OCI-LY1 (cell line): Measurements from ENCODE around the gene FRS3.

Experiments used
- H2AFZ ChIP-seq: fragments of 200-600 bp; sonication (generic), shearing (Covaris generic); 2 replicates; pipeline ENCODE4 v1.6.0; 2014; ENCODE audit warnings: antibody characterized with exemption, mild to moderate bottlenecking, low read length
- H3F3A ChIP-seq: fragments of 200-600 bp; sonication (generic), shearing (Covaris generic); 2 replicates; pipeline ENCODE4 v1.6.0; 2014; ENCODE audit warnings: mild to moderate bottlenecking, antibody characterized with exemption, low read length, moderate library complexity; ENCODE audit not compliant: insufficient read depth
- H3K27ac ChIP-seq: fragments of 200-600 bp; sonication (generic); 2 replicates; pipeline ENCODE4 v1.5.1; 2014; ENCODE audit warnings: low read length, mixed run types, mild to moderate bottlenecking, low read depth; ENCODE audit not compliant: poor library complexity, severe bottlenecking
- H3K27me3 ChIP-seq: fragments of 200-600 bp; sonication (generic); 2 replicates; pipeline ENCODE4 v1.6.0; 2014; ENCODE audit warnings: antibody characterized with exemption, mild to moderate bottlenecking, low read length, moderate library complexity; ENCODE audit not compliant: insufficient read depth
- H3K36me3 ChIP-seq: fragments of 200-600 bp; sonication (generic); 2 replicates; pipeline ENCODE4 v1.6.1; 2014; ENCODE audit warnings: mild to moderate bottlenecking, antibody characterized with exemption, low read length, moderate library complexity, mixed read lengths; ENCODE audit not compliant: insufficient read depth
- H3K4me1 ChIP-seq: fragments of 200-600 bp; sonication (generic); 2 replicates; pipeline ENCODE4 v1.5.1; 2014; ENCODE audit warnings: mild to moderate bottlenecking, low read length, moderate library complexity; ENCODE audit not compliant: insufficient read depth, severe bottlenecking
- H3K4me2 ChIP-seq: fragments of 200-600 bp; sonication (generic), shearing (Covaris generic); 2 replicates; pipeline ENCODE4 v1.6.1; 2014; ENCODE audit warnings: low read length
- H3K4me3 ChIP-seq: fragments of 200-600 bp; sonication (generic); 2 replicates; pipeline ENCODE4 v1.5.1; 2014; ENCODE audit warnings: low read length, low read depth, mild to moderate bottlenecking, mixed read lengths; ENCODE audit not compliant: poor library complexity, severe bottlenecking
- H3K79me2 ChIP-seq: fragments of 200-600 bp; shearing (Covaris generic); 2 replicates; pipeline ENCODE4 v1.6.1; 2016; ENCODE audit warnings: mixed run types, low read length, mixed read lengths; ENCODE audit not compliant: insufficient read depth
- H3K9ac ChIP-seq: fragments of 200-600 bp; sonication (generic), shearing (Covaris generic); 2 replicates; pipeline ENCODE4 v1.6.1; 2014; ENCODE audit warnings: mild to moderate bottlenecking, low read length, mixed read lengths
- H3K9me2 ChIP-seq: fragments of 200-600 bp; sonication (generic), shearing (Covaris generic); 2 replicates; pipeline ENCODE4 v1.6.1; 2014; ENCODE audit warnings: low read depth, mild to moderate bottlenecking, low read length, mixed read lengths
- H3K9me3 ChIP-seq: fragments of 200-600 bp; shearing (Covaris generic); 2 replicates; pipeline ENCODE4 v1.6.1; 2014; ENCODE audit warnings: low read length, mixed read lengths
- H4K20me1 ChIP-seq: fragments of 200-600 bp; sonication (generic), shearing (Covaris generic); 2 replicates; pipeline ENCODE4 v1.6.0; 2016; ENCODE audit warnings: mild to moderate bottlenecking, low read length; ENCODE audit not compliant: insufficient read depth
- EZH2 ChIP-seq: fragments of 200-600 bp; sonication (generic), shearing (Covaris generic); IDR thresholded peaks from 2 replicates; pipeline ENCODE4 v1.8.0; 2017; ENCODE audit warnings: borderline replicate concordance, mixed run types, mild to moderate bottlenecking, antibody characterized with exemption, low read length, moderate library complexity, mixed read lengths
- TF ChIP-seq, protein P1 (sequence below): fragments of 200-600 bp; sonication (generic), shearing (Covaris generic); IDR thresholded peaks from 2 replicates; pipeline ENCODE4 v1.5.1; 2017; ENCODE audit warnings: mild to moderate bottlenecking, antibody characterized with exemption, low read length, moderate library complexity, mixed read lengths

The FRS3 gene

GRCh38 chr6:41823178-41823577, 43.5 kb upstream of the FRS3 start:
- Histone ChIP-seq H3K4me1 (no peaks in the 10 kb centered on the region), H3K4me2 (no peak overlapping the region)

DNA sequence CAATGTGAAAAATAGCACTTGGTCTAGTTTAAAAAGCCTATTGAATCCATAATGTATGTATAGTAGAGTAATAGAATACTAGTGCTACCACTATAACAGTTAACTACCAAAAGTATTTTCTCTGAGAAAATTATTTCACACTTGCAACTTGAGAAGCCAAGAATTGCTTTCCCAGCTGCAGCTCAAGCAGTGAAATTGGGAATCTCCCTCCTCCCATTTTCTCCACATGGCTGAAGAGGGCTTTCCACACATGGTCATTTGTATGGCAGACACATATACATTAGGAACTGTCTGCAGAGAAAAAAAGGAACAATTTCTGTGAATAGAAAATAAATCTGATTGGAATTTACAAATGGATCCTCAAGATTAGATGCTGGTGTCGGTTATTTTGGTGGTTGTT, 42.3 kb upstream of the FRS3 start:
- Histone ChIP-seq H3F3A (no peaks in the 10 kb centered on the region), H3K9me2 (no peaks in the 10 kb centered on the region), H2AFZ (no peak overlapping the region), H3K36me3 (no peaks in the 10 kb centered on the region), H3K9ac (no peak overlapping the region), H3K27ac (no peak overlapping the region), H3K79me2 (no peaks in the 10 kb centered on the region), H3K4me3 (no peak overlapping the region), H3K27me3 (no peaks in the 10 kb centered on the region), H3K4me2 (no peak overlapping the region), H3K9me3 (no peaks in the 10 kb centered on the region), H4K20me1 (no peaks in the 10 kb centered on the region), H3K4me1 (no peaks in the 10 kb centered on the region)
- TF ChIP-seq, protein P1, sequence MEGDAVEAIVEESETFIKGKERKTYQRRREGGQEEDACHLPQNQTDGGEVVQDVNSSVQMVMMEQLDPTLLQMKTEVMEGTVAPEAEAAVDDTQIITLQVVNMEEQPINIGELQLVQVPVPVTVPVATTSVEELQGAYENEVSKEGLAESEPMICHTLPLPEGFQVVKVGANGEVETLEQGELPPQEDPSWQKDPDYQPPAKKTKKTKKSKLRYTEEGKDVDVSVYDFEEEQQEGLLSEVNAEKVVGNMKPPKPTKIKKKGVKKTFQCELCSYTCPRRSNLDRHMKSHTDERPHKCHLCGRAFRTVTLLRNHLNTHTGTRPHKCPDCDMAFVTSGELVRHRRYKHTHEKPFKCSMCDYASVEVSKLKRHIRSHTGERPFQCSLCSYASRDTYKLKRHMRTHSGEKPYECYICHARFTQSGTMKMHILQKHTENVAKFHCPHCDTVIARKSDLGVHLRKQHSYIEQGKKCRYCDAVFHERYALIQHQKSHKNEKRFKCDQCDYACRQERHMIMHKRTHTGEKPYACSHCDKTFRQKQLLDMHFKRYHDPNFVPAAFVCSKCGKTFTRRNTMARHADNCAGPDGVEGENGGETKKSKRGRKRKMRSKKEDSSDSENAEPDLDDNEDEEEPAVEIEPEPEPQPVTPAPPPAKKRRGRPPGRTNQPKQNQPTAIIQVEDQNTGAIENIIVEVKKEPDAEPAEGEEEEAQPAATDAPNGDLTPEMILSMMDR = no peak
- no peak for TF ChIP-seq EZH2

More at GRCh38 chr6:41823178-41823577, 43.5 kb upstream of the FRS3 start:
- Histone ChIP-seq H3K4me3 (no peak overlapping the region), H3K27ac (no peak overlapping the region), H2AFZ (no peak overlapping the region), H3K9me3 (no peaks in the 10 kb centered on the region), H3K79me2 (no peaks in the 10 kb centered on the region), H3K9ac (no peak overlapping the region), H3F3A (no peaks in the 10 kb centered on the region), H3K27me3 (no peaks in the 10 kb centered on the region), H4K20me1 (no peaks in the 10 kb centered on the region), H3K36me3 (no peaks in the 10 kb centered on the region), H3K9me2 (no peaks in the 10 kb centered on the region)
- TF ChIP-seq EZH2 = no peak
- TF ChIP-seq, protein P1 = no peak

GRCh38 chr6:41821266-41821665, 41.6 kb upstream of the FRS3 start:
- no peak overlapping the region for H3K4me2 ChIP-seq
- no peak overlapping the region for H2AFZ ChIP-seq
- no peaks in the 10 kb centered on the region for H3K27me3 ChIP-seq
- H3K79me2 ChIP-seq = no peaks in the 10 kb centered on the region
- H3K4me1 ChIP-seq = no peaks in the 10 kb centered on the region
- H3K4me3 ChIP-seq = no peak overlapping the region
- TF ChIP-seq, protein P1 = no peak
- no peak for TF ChIP-seq EZH2
- H4K20me1 ChIP-seq = no peaks in the 10 kb centered on the region
- H3K27ac ChIP-seq = no peak overlapping the region
- no peaks in the 10 kb centered on the region for H3F3A ChIP-seq
- H3K9me2 ChIP-seq = no peaks in the 10 kb centered on the region
- no peak overlapping the region for H3K9ac ChIP-seq
- H3K9me3 ChIP-seq = no peaks in the 10 kb centered on the region
- H3K36me3 ChIP-seq = no peaks in the 10 kb centered on the region
